Esophagus squamous epithelium (tissue), 5 donors: ENCODE data around the gene DNTT. TPM values are rescaled to one million over a fixed set of nuclear protein-coding genes. Genes with fewer than 3 reads are reported as not detected.

Experiments
- DNase-seq: peaks from one replicate; lab custom pipeline; 2025; lab: John Stamatoyannopoulos, UW
- H3K27ac ChIP-seq, 4 donors: fragments of 200-600 bp; sonication (generic); one replicate each; pipeline ENCODE4 v1.5.1; 2016 to 2019; ENCODE audit warnings: mild to moderate bottlenecking in 1 of 4
- H3K27me3 ChIP-seq, 4 donors: fragments of 200-600 bp; sonication (generic); 1 replicate in 3 of 4; 2 replicates in 1 of 4; pipeline versions ENCODE4 v1.5.1 to v1.6.0; 2017 to 2021; ENCODE audit warnings: antibody characterized with exemption in 1 of 4
- H3K36me3 ChIP-seq, 3 donors: fragments of 200-600 bp; sonication (generic); one replicate each; pipeline ENCODE4 v1.5.1; 2016 to 2019
- H3K4me1 ChIP-seq, 3 donors: fragments of 200-600 bp; sonication (generic); one replicate each; pipeline ENCODE4 v1.5.1; 2017 to 2019
- H3K4me3 ChIP-seq, 4 donors: fragments of 200-600 bp; sonication (generic); 1 replicate in 3 of 4; 2 replicates in 1 of 4; pipeline ENCODE4 v1.5.1; 2016 to 2019; ENCODE audit warnings: mild to moderate bottlenecking in 2 of 4, moderate library complexity in 1 of 4
- H3K9me3 ChIP-seq, 3 donors: fragments of 200-600 bp; sonication (generic); one replicate each; pipeline ENCODE4 v1.5.1; 2016 to 2019
- CTCF ChIP-seq, 6 experiments: fragments of 450-650 bp in 4 of 6; fragments of 200-600 bp in 2 of 6; sonication (generic) in 2 of 6; IDR thresholded peaks; one replicate each; pipeline ENCODE4 v1.5.1; 2016 to 2019; ENCODE audit warnings: antibody characterized with exemption in 6 of 6, mild to moderate bottlenecking in 4 of 6, moderate library complexity in 4 of 6
- POLR2A ChIP-seq, 4 donors: fragments of 450-650 bp; IDR thresholded peaks; one replicate each; pipeline ENCODE4 v1.6.1; 2017; ENCODE audit warnings: antibody characterized with exemption in 4 of 4, mild to moderate bottlenecking in 4 of 4, moderate library complexity in 3 of 4
- WGBS, 2 donors: methylation state at CpG; one replicate each; pipeline ENCODE4 v1.1.5; 2018; 5-methylcytosine and 5-hydroxymethylcytosine counted together
- intact Hi-C: fragments of 100-400 bp; cut with DNase I; formaldehyde crosslinking; loops from one replicate; pipeline ENCODE4 v1.15.0; 2022
- total RNA-seq, 4 donors: library from RNA; depleted of rRNA; stranded (reverse); fragments of >200 nt; gene quantifications; one replicate each; pipeline ENCODE4 v1.1.0, GENCODE V29; 2016
- donor health status: DM: yes; HTN: yes; CAD: no.

DNTT gene
- total RNA-seq, 4 donors from 2014 or later, result not detected

GRCh38 chr10:96339956-96340904 is 36.0 kb downstream of the DNTT start:
- peak; percentile 29 to 60 (median 49) for TF ChIP-seq CTCF (IDR thresholded peaks at IDR 0.05)
- TF ChIP-seq POLR2A (IDR thresholded peaks at IDR 0.05), result no peak

GRCh38 chr10:96341219-96342182 is 37.3 kb downstream of the DNTT start:
- intact Hi-C loops, result no loop called here
- 53 to 64% methylated on average over 5 of the region's 5 CpGs for WGBS, 2 donors

More at GRCh38 chr10:96339956-96340904, 36.0 kb downstream of the DNTT start:
- no peak for DNase-seq
- Histone ChIP-seq H3K4me3 (no peak overlapping the region), H3K27me3 (peaks cover 0 to 32% (median 0%) of the 10 kb centered on the region in 4 donors), H3K9me3 (no peaks in the 10 kb centered on the region), H3K36me3 (no peaks in the 10 kb centered on the region), H3K4me1 (no peaks in the 10 kb centered on the region), H3K27ac (no peak overlapping the region)
- 21 to 27% methylated on average over 7 of the region's 7 CpGs for WGBS, 2 donors
- intact Hi-C loops, result no loop called here

GRCh38 chr10:96342402-96342801 is 38.2 kb downstream of the DNTT start:
- Histone ChIP-seq H3K36me3 (no peaks in the 10 kb centered on the region), H3K9me3 (peaks cover 0 to 6% (median 6%) of the 10 kb centered on the region in 3 donors), H3K27ac (no peak overlapping the region), H3K27me3 (peaks cover 0 to 22% (median 0%) of the 10 kb centered on the region in 4 donors), H3K4me3 (no peak overlapping the region), H3K4me1 (no peaks in the 10 kb centered on the region)
- TF ChIP-seq CTCF (IDR thresholded peaks at IDR 0.05) (no peak), POLR2A (IDR thresholded peaks at IDR 0.05) (no peak)
- 73 to 79% methylated on average over 4 of the region's 4 CpGs for WGBS, 2 donors
- intact Hi-C loops, result no loop called here
- no peak for DNase-seq

More at GRCh38 chr10:96341219-96342182, 37.3 kb downstream of the DNTT start:
- TF ChIP-seq CTCF (IDR thresholded peaks at IDR 0.05), result no peak
- TF ChIP-seq POLR2A (IDR thresholded peaks at IDR 0.05), result no peak
- H3K27ac ChIP-seq, result no peak overlapping the region
- no peaks in the 10 kb centered on the region for H3K4me1 ChIP-seq
- no peaks in the 10 kb centered on the region for H3K36me3 ChIP-seq
- peaks cover 0 to 6% (median 6%) of the 10 kb centered on the region in 3 donors for H3K9me3 ChIP-seq
- DNase-seq, result no peak
- H3K4me3 ChIP-seq, result no peak overlapping the region
- H3K27me3 ChIP-seq, result peaks cover 0 to 25% (median 0%) of the 10 kb centered on the region in 4 donors

- H3K36me3 ChIP-seq, result no peaks in the 10 kb centered on the region
- no peak for DNase-seq
- H3K27ac ChIP-seq, result no peak overlapping the region
- TF ChIP-seq CTCF (IDR thresholded peaks at IDR 0.05), result no peak
- TF ChIP-seq POLR2A (IDR thresholded peaks at IDR 0.05), result no peak
- 78 to 100% methylated on average over 3 to 4 of the region's 4 CpGs for WGBS, 2 donors
- H3K4me1 ChIP-seq, result no peaks in the 10 kb centered on the region
- H3K27me3 ChIP-seq, result peaks cover 0 to 22% (median 0%) of the 10 kb centered on the region in 4 donors
- peaks cover 0 to 6% (median 6%) of the 10 kb centered on the region in 3 donors for H3K9me3 ChIP-seq
- intact Hi-C loops, result no loop called here
- H3K4me3 ChIP-seq, result no peak overlapping the region
These were observed 39.9 kb downstream of the DNTT start for GRCh38 chr10:96344178-96344577.
